GM19099 (cell line): Measurements from ENCODE around the gene AMOTL1.

Experiments used
- POLR2A ChIP-seq: IDR thresholded peaks from 3 replicates; pipeline ENCODE4 v1.6.1; 2011; ENCODE audit warnings: low read depth; ENCODE audit not compliant: insufficient read length; ENCODE audit errors: extremely low read depth

AMOTL1 gene

DNA sequence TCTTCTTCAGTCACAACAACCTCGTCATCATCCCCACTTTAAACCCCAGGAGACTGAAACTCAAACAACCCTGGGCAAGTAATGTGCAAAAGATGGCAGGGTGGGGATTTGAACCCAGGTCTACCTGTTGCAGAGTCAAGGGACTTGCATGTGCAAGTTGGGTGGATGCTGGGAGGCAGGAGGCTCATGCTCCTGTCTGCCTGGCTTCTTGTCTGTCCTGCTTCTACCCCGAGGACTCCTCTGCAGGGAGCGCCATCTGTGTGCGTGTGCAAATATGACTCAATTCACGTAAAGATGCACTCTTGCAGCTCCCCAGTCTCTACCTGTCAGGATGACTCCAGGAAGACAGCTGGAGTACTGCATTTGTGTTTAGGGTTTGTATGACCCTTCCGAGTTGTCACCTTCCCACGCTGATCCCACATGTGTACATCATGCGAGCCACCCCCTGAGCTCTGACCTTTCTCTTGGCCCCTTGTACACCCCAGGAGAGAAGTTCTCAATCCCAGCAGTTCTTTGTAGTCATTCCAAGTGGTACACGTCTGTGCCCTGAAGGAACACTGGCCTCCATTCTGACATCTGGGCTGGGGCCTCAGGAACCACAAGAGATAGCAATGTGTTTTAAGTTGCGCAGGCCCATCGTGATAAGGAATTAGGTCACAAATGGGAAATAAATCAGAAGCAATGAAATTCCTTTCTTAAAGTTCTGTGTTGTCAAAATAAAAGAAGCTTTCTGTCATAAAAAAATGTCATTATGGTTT lies 109.5 kb downstream of the AMOTL1 start:
- no peak for TF ChIP-seq POLR2A

DNA sequence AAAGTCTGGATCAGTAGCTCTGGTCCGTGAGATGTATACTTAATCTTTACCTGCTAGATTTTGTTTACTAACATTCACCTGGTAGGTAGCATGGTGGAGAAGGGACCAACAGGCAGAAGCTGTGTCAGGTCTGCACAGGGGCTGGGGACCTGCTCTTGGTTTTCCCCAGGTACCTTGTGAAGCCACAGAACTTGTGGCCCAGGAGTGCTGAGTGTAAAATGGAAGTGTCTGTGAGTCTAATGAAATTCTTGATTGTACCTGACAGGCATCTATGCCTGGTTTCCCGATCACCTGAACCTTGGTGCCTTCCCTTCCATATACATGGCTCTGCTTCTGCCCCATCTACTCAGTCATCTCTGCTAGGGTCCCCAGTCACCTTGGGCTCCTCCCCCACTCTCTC lies 110.8 kb downstream of the AMOTL1 start:
- no peak for TF ChIP-seq POLR2A

DNA sequence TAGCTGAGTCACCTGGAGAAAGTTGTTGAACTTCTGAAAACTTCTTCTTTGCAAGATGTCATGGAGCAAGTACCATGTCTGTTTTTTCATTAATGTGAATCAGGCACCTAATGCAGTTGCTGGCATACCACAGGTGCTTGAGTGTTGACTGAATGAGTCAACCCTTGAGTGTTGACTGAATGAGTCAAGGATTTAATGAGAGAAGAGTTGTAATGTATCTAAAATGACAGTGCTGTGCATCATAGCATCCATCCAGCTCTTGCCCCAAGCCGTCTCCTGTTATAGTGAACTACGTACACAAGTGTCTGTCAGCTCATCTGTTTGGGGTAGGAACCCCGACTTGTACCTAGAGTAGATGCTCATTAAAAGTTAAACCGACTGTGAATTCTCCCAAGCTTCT lies 112.1 kb downstream of the AMOTL1 start:
- TF ChIP-seq POLR2A: no peak

DNA sequence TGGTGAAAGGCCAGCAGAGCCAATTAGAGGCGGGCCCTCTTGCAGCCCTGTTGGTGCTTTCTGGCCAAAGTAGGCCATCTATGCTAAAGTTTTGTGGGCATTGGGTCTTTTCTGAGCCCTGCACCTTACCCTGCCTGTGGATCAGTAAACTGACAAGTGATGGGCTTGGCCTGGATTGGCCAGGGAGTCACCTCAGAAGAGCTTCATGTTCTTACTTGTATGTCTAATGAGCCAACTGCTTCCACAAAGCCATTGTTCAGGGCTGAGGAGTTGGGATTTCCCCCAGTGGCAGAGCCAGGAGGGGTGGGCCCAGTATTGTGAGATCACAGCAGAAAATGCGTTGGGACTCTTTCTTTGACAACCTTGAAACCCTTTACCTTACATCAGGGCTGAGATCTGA lies 114.8 kb downstream of the AMOTL1 start:
- TF ChIP-seq POLR2A: no peak

DNA sequence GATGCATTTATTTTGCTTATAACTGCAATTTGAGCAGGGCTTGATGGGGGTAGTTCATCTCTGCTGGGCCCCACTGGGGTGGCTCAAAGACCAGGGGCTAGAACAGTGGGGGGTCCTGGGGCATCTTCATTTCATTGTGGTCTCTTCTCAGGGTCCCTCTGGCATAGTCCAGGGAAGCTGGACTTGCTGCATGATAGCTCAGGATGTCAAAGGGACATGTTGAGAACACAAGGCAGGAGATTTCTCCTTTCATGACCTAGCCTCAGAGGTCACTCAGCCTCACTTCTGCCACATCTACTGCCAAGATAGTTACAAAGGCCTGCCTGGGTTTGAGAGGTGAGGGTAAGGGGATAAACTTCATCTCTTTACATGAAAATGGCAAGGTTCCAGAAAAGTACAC lies 115.7 kb downstream of the AMOTL1 start:
- no peak for TF ChIP-seq POLR2A

DNA sequence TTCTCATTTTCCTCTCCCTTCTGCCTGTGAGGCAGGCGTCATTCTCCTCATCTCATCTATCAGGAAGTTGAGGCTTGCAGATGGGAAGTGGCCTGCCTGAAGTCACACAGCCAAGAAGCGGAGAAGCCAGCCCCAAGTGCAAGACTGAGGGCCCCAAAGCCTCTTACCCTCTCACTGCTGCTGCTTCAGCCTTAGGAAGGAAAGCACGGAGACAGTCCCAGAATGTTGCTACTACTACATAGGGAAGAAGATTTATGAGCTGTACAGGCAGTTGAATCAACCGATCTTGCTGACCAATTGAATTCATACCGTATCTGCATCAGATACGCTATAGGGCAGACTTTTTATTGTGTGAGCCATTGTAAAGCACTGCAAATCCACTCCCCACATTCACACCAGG lies 116.2 kb downstream of the AMOTL1 start:
- TF ChIP-seq POLR2A: no peak

DNA sequence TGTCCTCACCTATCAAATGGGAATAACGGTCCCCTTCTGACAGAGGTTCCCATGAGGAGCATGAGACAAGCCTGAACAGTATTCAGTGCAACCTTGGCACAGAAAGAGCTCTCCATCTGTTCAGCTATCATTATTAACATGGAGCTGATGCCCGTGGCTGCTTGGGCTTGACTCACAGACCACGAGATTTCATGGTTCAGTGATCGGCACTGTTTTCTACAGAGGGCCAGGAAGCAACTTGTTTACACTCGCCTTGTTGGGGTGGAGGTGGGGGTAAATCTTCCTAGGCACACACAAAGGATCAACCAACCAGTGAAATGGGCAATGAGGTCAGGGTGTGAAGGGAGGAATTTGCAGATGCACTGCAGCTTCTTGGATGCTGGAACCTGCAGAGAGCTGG lies 117.0 kb downstream of the AMOTL1 start:
- no peak for TF ChIP-seq POLR2A

DNA sequence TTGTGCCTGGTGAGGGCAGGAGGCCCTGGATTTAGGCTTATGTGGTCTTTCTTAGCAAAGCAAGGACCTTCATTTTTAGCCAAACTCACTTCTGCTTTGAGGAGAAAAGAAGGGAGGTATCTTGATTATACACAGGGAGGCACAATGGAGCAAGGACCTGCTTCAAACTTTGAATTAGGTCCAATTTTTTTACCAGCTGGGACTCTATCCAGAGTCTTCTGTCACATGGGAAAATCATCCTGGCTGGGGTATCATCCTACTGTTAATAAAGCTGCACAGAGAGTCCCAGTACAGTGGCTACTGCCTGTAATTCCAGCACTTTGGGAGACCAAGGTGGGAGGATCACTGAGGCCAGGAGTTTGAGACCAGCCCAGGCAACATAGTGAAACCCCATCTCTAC lies 117.4 kb downstream of the AMOTL1 start:
- no peak for TF ChIP-seq POLR2A

DNA sequence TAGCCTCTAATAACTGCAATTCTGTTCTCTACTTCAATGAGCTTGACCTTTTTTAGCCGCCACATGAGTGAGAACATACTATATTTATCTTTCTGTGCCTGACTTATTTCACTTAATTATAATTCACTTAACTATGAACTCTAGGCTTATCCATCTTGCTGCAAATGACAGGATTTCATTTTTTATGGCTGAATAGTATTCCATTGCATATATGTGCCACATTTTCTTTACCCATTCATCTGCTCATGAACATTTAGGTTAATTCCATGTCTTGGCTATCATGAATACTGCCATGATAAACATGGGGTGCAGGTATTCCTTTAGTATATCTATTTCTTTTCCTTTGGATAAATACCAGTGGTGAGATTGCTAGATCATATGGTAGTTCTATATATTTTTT lies 120.0 kb downstream of the AMOTL1 start:
- no peak for TF ChIP-seq POLR2A

DNA sequence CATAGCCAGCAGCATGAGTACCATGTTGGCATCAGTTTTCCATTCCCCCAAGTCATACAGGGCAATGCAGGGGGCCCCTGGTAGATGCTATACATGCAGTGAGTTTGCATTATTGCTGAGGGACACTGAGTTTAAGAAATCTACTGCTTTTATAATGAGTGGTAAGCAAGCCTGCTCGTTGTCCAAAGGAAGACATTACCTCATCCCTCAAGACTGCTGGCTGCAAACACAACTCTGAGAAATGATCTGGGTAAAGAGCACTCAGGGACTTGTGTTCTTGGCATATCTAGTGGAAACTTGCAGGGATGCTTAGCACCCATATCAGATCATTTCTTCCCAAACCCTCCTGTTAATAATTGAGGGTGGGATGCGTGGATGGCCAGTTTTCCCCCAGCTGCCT lies 127.3 kb downstream of the AMOTL1 start:
- TF ChIP-seq POLR2A: no peak

DNA sequence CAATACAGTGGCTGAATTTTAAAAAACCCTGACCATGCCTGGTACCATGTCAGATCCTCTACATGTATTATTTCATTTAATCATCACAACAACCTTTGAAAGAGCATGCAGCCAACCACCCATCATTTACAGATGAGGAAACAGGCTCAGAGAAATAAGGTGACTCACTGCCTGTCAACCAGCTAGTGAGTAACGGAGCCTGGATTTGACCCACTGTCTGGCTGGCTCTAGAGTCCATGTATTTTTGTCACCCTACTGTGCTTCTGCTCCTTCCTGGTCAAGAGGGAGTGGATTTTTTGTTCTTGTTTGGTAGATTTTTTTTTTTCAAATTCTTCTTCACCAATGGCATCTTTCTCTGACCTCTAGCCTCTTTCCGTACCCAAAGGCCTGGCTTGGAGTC lies 127.8 kb downstream of the AMOTL1 start:
- TF ChIP-seq POLR2A: no peak

DNA sequence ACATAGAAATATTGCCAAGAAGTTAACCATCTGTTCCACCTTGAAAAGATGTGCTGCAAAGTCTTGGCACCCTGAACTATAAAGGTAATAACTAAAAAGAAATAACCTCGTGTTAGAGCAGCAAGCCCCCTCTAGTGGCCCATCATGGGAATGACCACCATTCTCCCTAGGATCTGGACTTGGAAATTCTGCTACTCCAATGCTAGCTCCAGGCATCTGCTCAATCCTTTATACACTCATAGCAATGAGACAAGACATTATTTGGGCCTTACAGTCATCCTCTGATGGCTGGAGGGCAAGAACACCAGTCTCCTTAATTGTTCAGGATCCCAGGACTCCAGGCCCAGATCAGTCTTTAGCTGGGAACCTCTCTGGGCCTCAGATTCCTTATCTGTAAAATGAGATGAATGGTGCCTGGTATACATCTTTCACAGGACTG lies 129.2 kb downstream of the AMOTL1 start:
- TF ChIP-seq POLR2A: no peak

DNA sequence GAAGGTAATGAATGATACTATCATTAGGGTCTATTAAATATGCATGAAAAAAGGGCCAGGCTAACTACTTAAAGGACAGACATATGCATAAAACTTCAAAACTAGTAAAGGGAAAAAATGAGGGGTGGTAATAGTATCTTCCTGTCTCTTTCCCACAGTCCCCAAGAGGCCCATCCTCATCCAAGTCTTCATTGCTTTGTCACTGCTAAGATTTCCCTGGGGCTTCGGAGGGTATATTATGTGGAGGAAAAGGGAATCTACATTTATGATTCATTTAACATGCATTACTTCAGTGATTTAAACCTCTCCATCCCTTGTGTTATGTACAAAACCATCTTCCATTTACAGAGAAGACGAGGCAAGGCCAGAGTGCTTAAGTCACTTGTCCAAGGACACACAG lies 139.1 kb downstream of the AMOTL1 start:
- TF ChIP-seq POLR2A: no peak

DNA sequence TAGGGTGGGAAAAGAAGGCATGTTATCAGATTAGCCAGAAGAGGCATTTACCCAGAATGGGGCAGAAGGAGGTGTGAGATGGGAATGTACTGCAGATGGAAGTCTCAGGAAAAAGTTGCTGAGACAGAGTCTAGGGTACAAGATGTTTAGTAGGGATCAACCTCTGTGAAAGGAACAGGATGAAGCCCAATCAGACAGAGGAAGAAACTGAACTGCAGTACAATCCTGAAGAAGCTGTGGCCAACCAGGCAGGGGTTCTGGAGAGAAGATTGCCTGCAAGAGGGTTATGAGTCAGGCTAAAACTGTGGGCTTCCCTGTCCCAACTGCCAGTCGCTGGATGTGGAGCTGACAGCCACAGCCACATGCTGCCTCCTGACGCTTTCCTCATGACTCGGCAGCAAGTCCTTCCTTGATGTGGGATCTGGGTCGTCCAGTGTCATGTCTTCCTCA lies 141.2 kb downstream of the AMOTL1 start:
- no peak for TF ChIP-seq POLR2A

DNA sequence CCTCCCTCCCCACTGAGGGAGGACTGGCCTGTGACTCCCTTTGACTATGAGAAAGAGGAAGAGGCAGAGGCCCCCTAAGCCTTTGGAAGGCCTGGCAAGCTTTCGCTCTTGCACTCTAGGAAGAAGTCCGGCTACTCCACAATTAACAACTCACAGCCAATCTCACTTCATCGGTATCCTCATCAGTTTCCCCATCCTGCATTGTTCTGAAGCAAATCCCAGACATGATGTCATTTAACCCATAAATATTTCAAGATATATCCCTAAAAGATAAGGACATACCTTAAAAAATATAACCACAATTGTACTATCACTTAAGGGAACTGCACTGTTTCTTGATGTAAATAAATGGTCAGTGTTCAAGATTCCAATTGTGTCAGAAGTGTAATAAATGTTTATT lies 142.1 kb downstream of the AMOTL1 start:
- TF ChIP-seq POLR2A: no peak

DNA sequence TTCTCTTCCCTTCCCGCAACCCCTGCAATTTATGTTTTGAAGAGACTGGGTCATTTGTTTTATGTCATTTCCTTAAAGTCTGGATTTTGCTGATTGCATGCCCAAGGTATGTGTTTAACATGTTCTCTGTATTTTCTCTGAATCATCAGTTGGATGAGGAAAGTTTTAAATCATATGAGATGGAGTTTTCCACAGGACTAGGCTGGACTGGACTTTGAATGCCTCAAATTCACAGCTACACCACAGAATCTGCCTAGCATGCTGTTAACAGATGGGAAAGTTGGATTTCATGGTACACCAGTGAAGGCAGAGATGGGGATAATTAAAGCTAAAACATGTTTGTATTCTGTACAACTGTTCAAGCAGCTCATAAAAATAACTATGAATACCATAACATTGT lies 142.6 kb downstream of the AMOTL1 start:
- TF ChIP-seq POLR2A: no peak

DNA sequence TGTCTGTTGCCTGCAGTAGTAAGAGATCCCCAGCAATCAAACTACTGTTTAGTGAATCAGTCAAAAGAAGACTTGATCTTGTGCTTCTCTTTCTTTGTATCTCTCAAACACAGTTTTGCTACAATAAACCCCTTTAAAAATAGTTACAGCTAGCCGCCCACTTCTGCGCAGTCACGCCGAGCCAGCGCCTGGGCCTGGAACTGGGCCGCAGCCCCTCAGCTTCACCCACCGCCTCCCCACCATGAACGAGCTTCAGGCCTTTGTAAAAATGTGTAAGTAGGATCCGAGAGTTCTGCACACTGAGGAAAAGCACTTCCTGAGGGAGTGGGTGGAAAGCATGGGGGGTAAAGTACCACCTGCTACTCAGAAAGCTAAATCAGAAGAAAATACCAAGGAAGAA lies 144.7 kb downstream of the AMOTL1 start:
- TF ChIP-seq POLR2A: no peak
